HCT116 (cell line): ENCODE results near the gene SERAC1. TPM values are rescaled to one million over a fixed set of nuclear protein-coding genes. Genes with fewer than 3 reads are reported as not detected.

ENCODE experiments used
- ATAC-seq: fragments of 200-7000 bp; cut with Tn5 transposase; 2 replicates; pipeline ENCODE4 v1.9.1; 2020; ENCODE audit warnings: mild to moderate bottlenecking, moderate library complexity
- BruUV-seq: library from RNA; stranded (reverse); fragments of 400-500 nt; replicated peaks from 2 replicates; lab custom pipeline; 2021; lab: Mats Ljungman, UMichigan
- CTCF ChIA-PET: fragments of 300-600 bp; sonication (Branson Sonifier 250); formaldehyde crosslinking; loops from one replicate; lab custom pipeline; 2021; ENCODE audit warnings: antibody characterized with exemption; lab: Charles Lee
- POLR2A ChIA-PET: fragments of 300-600, 350-600 bp; sonication (Branson Sonifier 250); formaldehyde crosslinking; loops from one replicate; lab custom pipeline; 2021; ENCODE audit warnings: antibody characterized with exemption; lab: Charles Lee
- RAD21 ChIA-PET, 2 experiments: fragments of 300-600 bp; sonication (Branson Sonifier 250); formaldehyde crosslinking; loops; one replicate each; lab custom pipeline; 2023; ENCODE audit warnings: low total read pairs in 2 of 2; ENCODE audit not compliant: uncharacterized antibody in 2 of 2, unreplicated experiment in 2 of 2, low non-redundant PET in 1 of 2; lab: Charles Lee
- DNase-seq: peaks from one replicate; pipeline ENCODE4 v3.0.0-alpha.2; 2010; ENCODE audit warnings: low read depth, low spot score
- H2AFZ ChIP-seq: fragments of 200-600 bp; shearing (Covaris generic), sonication (generic); 2 replicates; pipeline ENCODE4 v1.6.1; 2017; ENCODE audit warnings: low read depth, mixed run types, mixed read lengths, antibody characterized with exemption, low read length; ENCODE audit not compliant: poor library complexity, severe bottlenecking
- H3K27ac ChIP-seq: 2 replicates; pipeline ENCODE4 v1.5.1; 2012; ENCODE audit warnings: low read depth, low read length
- H3K27me3 ChIP-seq: fragments of 200-600 bp; sonication (generic); 2 replicates; pipeline ENCODE4 v1.6.1; 2016; ENCODE audit warnings: mixed run types, low read length, mixed read lengths; ENCODE audit not compliant: insufficient read depth
- H3K36me3 ChIP-seq, 2 experiments: fragments of 200-500 bp in 1 of 2; fragments of 200-600 bp in 1 of 2; sonication (Bioruptor generic) in 1 of 2; sonication (generic) in 1 of 2; 2 replicates each; pipeline versions ENCODE4 v1.5.1 to v1.6.1; 2014 to 2016; ENCODE audit warnings: low read length in 2 of 2, inconsistent platforms in 1 of 2, mixed read lengths in 1 of 2, mixed run types in 1 of 2; ENCODE audit not compliant: insufficient read depth in 2 of 2, control insufficient read depth in 1 of 2
- H3K4me1 ChIP-seq, 2 experiments: fragments of 200-600 bp in 1 of 2; sonication (generic) in 1 of 2; 2 replicates each; pipeline versions ENCODE4 v1.5.1 to v1.6.1; 2012 to 2017; ENCODE audit warnings: low read length in 2 of 2, inconsistent platforms in 1 of 2, mild to moderate bottlenecking in 1 of 2, mixed read lengths in 1 of 2, mixed run types in 1 of 2, moderate library complexity in 1 of 2; ENCODE audit not compliant: insufficient read depth in 2 of 2, control insufficient read depth in 1 of 2
- H3K4me2 ChIP-seq: fragments of 200-600 bp; sonication (generic); 2 replicates; pipeline ENCODE4 v1.6.1; 2017; ENCODE audit warnings: mixed run types, low read length, mixed read lengths
- H3K4me3 ChIP-seq, 2 experiments: fragments of 200-600 bp in 1 of 2; sonication (generic) in 1 of 2; replicated peaks in 1 of 2; 2 replicates each; pipeline ENCODE4 v1.5.1; 2011 to 2016; ENCODE audit warnings: low read length in 2 of 2, control low read depth in 1 of 2, low read depth in 1 of 2, mild to moderate bottlenecking in 1 of 2, mixed read lengths in 1 of 2, mixed run types in 1 of 2
- H3K79me2 ChIP-seq: fragments of 200-600 bp; sonication (generic); 2 replicates; pipeline ENCODE4 v1.6.1; 2017; ENCODE audit warnings: mild to moderate bottlenecking, mixed run types, low read length, moderate library complexity, mixed read lengths; ENCODE audit not compliant: insufficient read depth
- H3K9ac ChIP-seq: fragments of 200-600 bp; sonication (generic); 2 replicates; pipeline ENCODE4 v1.6.1; 2016; ENCODE audit warnings: low read length, mixed read lengths
- H3K9me2 ChIP-seq: fragments of 200-600 bp; sonication (generic), shearing (Covaris generic); 2 replicates; pipeline ENCODE4 v1.6.1; 2017; ENCODE audit warnings: mixed run types, mild to moderate bottlenecking, moderate library complexity; ENCODE audit not compliant: insufficient read depth
- H3K9me3 ChIP-seq, 2 experiments: fragments of 200-500 bp in 1 of 2; fragments of 200-600 bp in 1 of 2; sonication (Bioruptor generic) in 1 of 2; sonication (generic) in 1 of 2; 2 replicates each; pipeline ENCODE4 v1.6.1; 2014 to 2017; ENCODE audit warnings: low read length in 2 of 2, mixed read lengths in 2 of 2, inconsistent platforms in 1 of 2, low read depth in 1 of 2, mild to moderate bottlenecking in 1 of 2, mixed run types in 1 of 2, moderate library complexity in 1 of 2; ENCODE audit not compliant: control insufficient read depth in 1 of 2, insufficient read depth in 1 of 2
- H4K20me1 ChIP-seq: fragments of 200-600 bp; sonication (generic), shearing (Covaris generic); 2 replicates; pipeline ENCODE4 v1.6.1; 2017; ENCODE audit warnings: mixed run types, mild to moderate bottlenecking, moderate library complexity; ENCODE audit not compliant: insufficient read depth
- CBX3 ChIP-seq: IDR thresholded peaks from 2 replicates; pipeline ENCODE4 v1.6.1; 2012; ENCODE audit warnings: low read depth
- ELF1 ChIP-seq: IDR thresholded peaks from 2 replicates; pipeline ENCODE4 v1.6.1; 2012; ENCODE audit warnings: low read depth, borderline replicate concordance
- EZH2 ChIP-seq: fragments of 200-600 bp; sonication (generic); IDR thresholded peaks from 2 replicates; pipeline ENCODE4 v1.6.1; 2017; ENCODE audit warnings: antibody characterized with exemption, mixed run types
- FOSL1 ChIP-seq: IDR thresholded peaks from 2 replicates; pipeline ENCODE4 v1.6.1; 2012; ENCODE audit warnings: low read depth
- POLR2A ChIP-seq: IDR thresholded peaks from 2 replicates; pipeline ENCODE4 v1.7.0; 2011; ENCODE audit warnings: borderline replicate concordance; ENCODE audit not compliant: insufficient read depth, insufficient read length; ENCODE audit errors: extremely low read depth
- POLR2AphosphoS5 ChIP-seq: IDR thresholded peaks from 2 replicates; pipeline ENCODE4 v1.6.1; 2011; ENCODE audit warnings: mild to moderate bottlenecking, low read depth, low read length, moderate library complexity
- RAD21 ChIP-seq: IDR thresholded peaks from 2 replicates; pipeline ENCODE4 v1.6.1; 2012; ENCODE audit warnings: low read depth, mild to moderate bottlenecking
- SP1 ChIP-seq: IDR thresholded peaks from 2 replicates; pipeline ENCODE4 v1.6.1; 2012; ENCODE audit warnings: low read depth
- SRF ChIP-seq: IDR thresholded peaks from 2 replicates; pipeline ENCODE4 v1.6.1; 2012; ENCODE audit warnings: low read depth
- TCF7L2 ChIP-seq: IDR thresholded peaks from 2 replicates; pipeline ENCODE4 v1.7.0; 2011; ENCODE audit warnings: borderline replicate concordance, inconsistent platforms; ENCODE audit not compliant: insufficient read depth, insufficient read length; ENCODE audit errors: extremely low read depth
- intact Hi-C: fragments of 100-400 bp; cut with micrococcal nuclease; formaldehyde crosslinking; loops from 2 replicates; pipeline ENCODE4 v1.10.0; 2022
- total RNA-seq: library from RNA; stranded (reverse); gene quantifications from one replicate; pipeline ENCODE4 v1.2.1, GENCODE V29; 2021; ENCODE audit not compliant: unreplicated experiment
- TF ChIP-seq, protein P1 (sequence below), 3 experiments: fragments of 200-600 bp in 1 of 3; sonication (generic) in 1 of 3; IDR thresholded peaks in 2 of 3; conservative IDR thresholded peaks in 1 of 3; 2 replicates each; pipeline ENCODE4 v1.5.1; 2012 to 2017; ENCODE audit warnings: low read depth in 2 of 3, low read length in 2 of 3, antibody characterized with exemption in 1 of 3, borderline replicate concordance in 1 of 3, control low read depth in 1 of 3, mild to moderate bottlenecking in 1 of 3, mixed read lengths in 1 of 3, mixed run types in 1 of 3, moderate library complexity in 1 of 3; ENCODE audit not compliant: insufficient read depth in 1 of 3

The SERAC1 gene
- total RNA-seq, 1 experiment from 2014 or later: 7.6 TPM

DNA sequence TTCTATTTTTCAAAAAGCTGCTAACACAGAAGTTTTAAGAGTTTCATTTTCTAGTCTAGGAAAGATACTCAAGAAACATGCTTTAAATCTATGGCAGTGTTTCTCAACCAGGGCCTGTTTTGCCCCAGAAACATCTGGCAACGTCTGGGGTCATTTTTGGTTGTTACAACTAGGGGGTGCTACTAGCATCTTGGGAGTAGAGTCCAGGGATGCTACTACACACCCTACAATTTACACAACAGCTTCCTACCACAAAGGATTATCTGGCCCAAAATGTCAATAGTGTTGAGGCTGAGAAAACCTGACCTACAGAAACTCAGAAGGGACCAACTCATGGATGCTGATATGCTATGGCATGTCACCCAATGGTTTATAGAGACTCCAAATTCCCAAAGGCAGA, 24.4 kb downstream of the SERAC1 start:
- no TSS peak for BruUV-seq
- DNase-seq (no peak), ATAC-seq (peak; percentile 85)
- intact Hi-C loops: no loop called here
- Histone ChIP-seq H3K9me2 (no peaks in the 10 kb centered on the region), H2AFZ (no peak overlapping the region), H4K20me1 (no peaks in the 10 kb centered on the region), H3K4me1 (no peaks in the 10 kb centered on the region), H3K27ac (no peak overlapping the region), H3K4me2 (no peak overlapping the region), H3K36me3 (no peaks in the 10 kb centered on the region; a peak in 1 of 4 replicates), H3K9ac (no peak overlapping the region), H3K27me3 (no peaks in the 10 kb centered on the region), H3K79me2 (no peaks in the 10 kb centered on the region), H3K4me3 (no peak overlapping the region), H3K9me3 (no peaks in the 10 kb centered on the region)
- ChIA-PET POLR2A (no interaction called here), CTCF (interaction anchor here (1.0 to 1.7 kb wide), 2 partner anchors 12 to 18 kb away, joined by 3 to 4 read pairs; no protein-coding TSS in a partner anchor), RAD21 (no interaction called here)
- peak; percentile 57 for TF ChIP-seq RAD21
- TF ChIP-seq POLR2AphosphoS5: no peak
- TF ChIP-seq, protein P1, sequence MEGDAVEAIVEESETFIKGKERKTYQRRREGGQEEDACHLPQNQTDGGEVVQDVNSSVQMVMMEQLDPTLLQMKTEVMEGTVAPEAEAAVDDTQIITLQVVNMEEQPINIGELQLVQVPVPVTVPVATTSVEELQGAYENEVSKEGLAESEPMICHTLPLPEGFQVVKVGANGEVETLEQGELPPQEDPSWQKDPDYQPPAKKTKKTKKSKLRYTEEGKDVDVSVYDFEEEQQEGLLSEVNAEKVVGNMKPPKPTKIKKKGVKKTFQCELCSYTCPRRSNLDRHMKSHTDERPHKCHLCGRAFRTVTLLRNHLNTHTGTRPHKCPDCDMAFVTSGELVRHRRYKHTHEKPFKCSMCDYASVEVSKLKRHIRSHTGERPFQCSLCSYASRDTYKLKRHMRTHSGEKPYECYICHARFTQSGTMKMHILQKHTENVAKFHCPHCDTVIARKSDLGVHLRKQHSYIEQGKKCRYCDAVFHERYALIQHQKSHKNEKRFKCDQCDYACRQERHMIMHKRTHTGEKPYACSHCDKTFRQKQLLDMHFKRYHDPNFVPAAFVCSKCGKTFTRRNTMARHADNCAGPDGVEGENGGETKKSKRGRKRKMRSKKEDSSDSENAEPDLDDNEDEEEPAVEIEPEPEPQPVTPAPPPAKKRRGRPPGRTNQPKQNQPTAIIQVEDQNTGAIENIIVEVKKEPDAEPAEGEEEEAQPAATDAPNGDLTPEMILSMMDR (IDR thresholded peaks at IDR 0.05 in 2 of 3, conservative IDR thresholded peaks at IDR 0.05 in 1 of 3; ENCODE audit: borderline replicate concordance in 1 of 3, insufficient read depth in 1 of 3, low read depth in 2 of 3, low read length in 2 of 3): peak; percentile 38 to 60 (median 56); a peak in 5 of 6 replicates

DNA sequence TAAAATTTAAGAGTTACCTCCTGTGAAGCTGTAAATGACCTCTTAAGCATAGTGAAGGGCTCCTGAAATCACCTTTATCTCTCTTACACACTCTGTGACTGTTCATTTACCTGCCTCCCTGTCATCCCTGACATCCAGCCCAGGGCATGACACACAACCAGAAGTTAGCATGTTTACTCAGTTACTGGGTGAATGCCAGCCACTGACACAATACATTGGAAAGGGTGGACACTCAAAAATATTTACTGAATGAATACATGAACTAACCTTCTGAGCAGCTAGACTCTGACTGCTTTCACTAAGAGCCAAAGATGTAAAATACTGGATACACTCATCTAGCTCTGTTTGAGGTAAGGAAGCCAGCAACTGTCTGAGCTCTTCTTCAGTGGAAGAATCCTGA, 25.3 kb downstream of the SERAC1 start:
- intact Hi-C loops: no loop called here
- TF ChIP-seq SRF: no peak
- TF ChIP-seq CBX3: no peak
- no peak for TF ChIP-seq SP1
- no peak for TF ChIP-seq EZH2
- TF ChIP-seq ELF1: no peak
- no peak for TF ChIP-seq POLR2A
- TF ChIP-seq POLR2AphosphoS5: no peak
- TF ChIP-seq FOSL1: no peak
- TF ChIP-seq, protein P1 (IDR thresholded peaks at IDR 0.05 in 2 of 3, conservative IDR thresholded peaks at IDR 0.05 in 1 of 3; ENCODE audit: borderline replicate concordance in 1 of 3, insufficient read depth in 1 of 3, low read depth in 2 of 3, low read length in 2 of 3): no peak
- no peak for TF ChIP-seq TCF7L2
- Histone ChIP-seq H3K4me2 (no peak overlapping the region), H4K20me1 (no peaks in the 10 kb centered on the region), H3K4me3 (no peak overlapping the region), H3K36me3 (no peaks in the 10 kb centered on the region; a peak in 1 of 4 replicates), H2AFZ (no peak overlapping the region), H3K9ac (no peak overlapping the region), H3K27me3 (no peaks in the 10 kb centered on the region), H3K9me3 (no peaks in the 10 kb centered on the region), H3K4me1 (no peaks in the 10 kb centered on the region), H3K27ac (no peak overlapping the region), H3K9me2 (no peaks in the 10 kb centered on the region), H3K79me2 (no peaks in the 10 kb centered on the region)
- BruUV-seq: no TSS peak
- DNase-seq (no peak), ATAC-seq (no peak)
- POLR2A ChIA-PET: no interaction called here
- CTCF ChIA-PET: interaction anchor here (1.0 kb wide), 1 partner anchor 11 kb away, joined by 3 read pairs; no protein-coding TSS in a partner anchor
- RAD21 ChIA-PET: interaction anchor here in 1 of 2 experiments (0.6 kb wide), 1 partner anchor 18 kb away, joined by 3 read pairs; no protein-coding TSS in a partner anchor
